Fibroblast of mammary gland (primary cell): Measurements from ENCODE around the gene D2HGDH.

Source experiments
- DNase-seq: peaks from one replicate; pipeline ENCODE4 v3.0.0-alpha.2; 2010; ENCODE audit warnings: low read depth
- H3K4me3 ChIP-seq: 2 replicates; pipeline ENCODE4 v1.5.1; 2011; ENCODE audit warnings: low read depth, mild to moderate bottlenecking, low read length, moderate library complexity; ENCODE audit not compliant: control insufficient read depth
- CTCF ChIP-seq: conservative IDR thresholded peaks from 2 replicates; pipeline ENCODE4 v1.5.1; 2011; ENCODE audit warnings: low read depth, low read length, inconsistent platforms; ENCODE audit not compliant: control insufficient read depth, insufficient read depth

Gene D2HGDH

GRCh38 chr2:241745276-241745675, 10.8 kb downstream of the D2HGDH start:
- no peak for TF ChIP-seq CTCF
- DNase-seq, result no peak
- H3K4me3 ChIP-seq, result no peak overlapping the region

- no peak for TF ChIP-seq CTCF
- no peak for DNase-seq
- H3K4me3 ChIP-seq, result no peak overlapping the region
These were observed 11.7 kb downstream of the D2HGDH start for GRCh38 chr2:241746084-241746483.

DNA sequence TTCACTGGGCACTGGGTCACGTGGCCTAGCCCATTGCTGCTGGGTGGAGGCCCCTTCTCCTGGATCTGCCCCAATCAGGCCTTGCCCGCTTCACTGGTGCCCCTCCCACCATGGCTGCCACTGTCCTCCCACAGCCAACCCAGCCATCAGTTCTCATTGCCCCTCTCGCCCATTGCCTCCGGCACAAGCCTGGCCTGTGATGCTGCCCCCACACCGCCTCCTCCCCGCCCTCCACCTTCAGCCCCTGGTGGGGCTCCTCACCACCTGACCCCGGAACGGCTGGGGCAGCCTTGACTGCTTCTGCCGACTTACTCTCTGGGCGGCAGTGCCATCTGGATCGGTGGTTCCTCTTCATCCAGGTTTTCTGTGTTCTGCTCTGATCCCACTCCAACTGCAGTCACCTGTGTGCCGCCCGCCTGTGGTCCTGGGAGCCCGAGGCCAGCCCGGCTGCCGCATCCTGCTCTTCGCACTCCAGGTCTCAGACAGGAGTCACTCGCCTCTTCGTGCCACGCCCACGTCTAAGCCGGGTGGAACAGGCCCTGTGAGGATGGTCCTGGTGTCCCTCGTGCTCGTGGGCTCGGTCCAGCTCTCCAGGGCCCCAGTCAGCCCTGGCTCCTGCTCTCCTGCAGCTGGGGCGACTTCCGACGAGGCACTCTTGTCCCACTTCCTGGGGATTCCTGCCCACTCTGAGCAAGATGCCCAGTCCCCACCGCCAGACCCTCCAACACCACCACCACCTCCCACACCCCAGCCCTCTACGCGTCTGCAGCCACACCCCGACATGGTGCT, 14.2 kb downstream of the D2HGDH start:
- DNase-seq, result no peak
- TF ChIP-seq CTCF, result no peak
- no peak overlapping the region for H3K4me3 ChIP-seq

DNA sequence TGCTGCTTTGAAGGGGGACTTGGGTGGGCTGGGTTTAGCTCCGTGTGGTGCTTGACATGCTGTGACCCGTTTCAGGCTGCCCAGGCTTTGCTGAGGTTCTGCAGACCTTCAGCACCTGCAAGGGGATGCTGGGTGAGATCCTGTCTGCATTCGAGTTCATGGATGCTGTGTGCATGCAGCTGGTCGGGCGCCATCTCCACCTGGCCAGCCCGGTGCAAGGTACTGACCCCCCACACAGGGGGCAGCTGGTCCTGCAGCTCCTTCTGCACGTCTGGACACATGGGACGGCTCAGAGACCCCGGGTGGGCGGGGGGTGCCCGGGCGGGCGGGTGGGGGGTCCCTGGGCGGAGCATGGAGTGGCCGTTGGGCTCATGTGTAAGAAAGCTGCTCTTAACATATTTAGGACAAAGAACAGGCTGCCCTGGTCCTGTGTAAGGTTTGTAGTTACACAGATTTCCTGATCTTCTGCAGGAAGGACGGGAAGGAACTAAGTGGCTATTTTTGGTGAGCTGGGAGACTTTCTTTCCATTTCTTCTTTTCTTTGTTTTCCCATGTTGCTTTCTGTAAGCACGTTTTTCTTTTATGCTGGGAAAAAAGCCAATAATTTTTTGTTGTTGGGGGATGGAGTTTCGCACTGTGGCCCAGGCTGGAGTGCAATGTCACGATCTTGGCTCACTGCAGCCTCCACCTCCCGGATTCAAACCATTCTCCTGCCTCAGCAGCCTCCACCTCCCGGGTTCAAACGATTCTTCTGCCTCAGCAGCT, 15.8 kb downstream of the D2HGDH start:
- DNase-seq, result no peak
- no peak overlapping the region for H3K4me3 ChIP-seq
- TF ChIP-seq CTCF, result no peak

DNA sequence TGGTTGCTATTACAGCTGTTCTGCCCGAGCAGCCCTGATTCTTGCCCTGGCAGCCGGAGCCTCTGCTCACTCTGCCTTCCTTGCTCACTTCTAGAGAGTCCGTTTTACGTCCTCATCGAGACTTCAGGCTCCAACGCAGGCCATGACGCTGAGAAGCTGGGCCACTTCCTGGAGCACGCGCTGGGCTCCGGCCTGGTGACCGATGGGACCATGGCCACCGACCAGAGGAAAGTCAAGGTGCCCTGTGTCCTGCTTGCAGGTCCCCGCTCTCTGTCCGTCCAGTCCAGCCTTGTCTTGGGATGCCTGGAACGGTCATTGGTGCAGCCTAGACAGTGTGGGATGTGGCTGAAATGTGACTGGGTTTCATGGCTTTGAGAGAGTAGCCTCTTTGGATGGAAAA, 16.7 kb downstream of the D2HGDH start:
- TF ChIP-seq CTCF, result no peak
- DNase-seq, result no peak
- H3K4me3 ChIP-seq, result no peak overlapping the region

DNA sequence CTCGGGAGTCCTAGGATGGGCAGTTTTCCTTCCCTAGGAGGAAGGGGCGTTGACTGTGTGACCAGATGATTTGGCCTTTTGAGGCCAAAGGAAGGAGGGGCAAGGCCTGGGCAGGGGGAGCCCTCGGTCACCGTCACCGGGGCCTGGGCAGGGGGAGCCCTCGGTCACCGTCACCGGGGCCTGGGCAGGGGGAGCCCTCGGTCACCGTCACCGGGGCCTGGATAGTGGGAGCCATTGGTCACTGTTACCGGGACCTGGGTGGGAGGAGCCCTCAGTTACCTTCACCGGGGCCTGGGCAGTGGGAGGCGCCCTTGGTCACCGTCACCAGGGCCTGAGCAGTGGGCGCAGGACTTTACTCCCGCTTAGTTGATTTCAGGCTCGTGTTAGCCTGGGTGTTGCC, 17.3 kb downstream of the D2HGDH start:
- no peak for TF ChIP-seq CTCF
- no peak for DNase-seq
- H3K4me3 ChIP-seq, result no peak overlapping the region

DNA sequence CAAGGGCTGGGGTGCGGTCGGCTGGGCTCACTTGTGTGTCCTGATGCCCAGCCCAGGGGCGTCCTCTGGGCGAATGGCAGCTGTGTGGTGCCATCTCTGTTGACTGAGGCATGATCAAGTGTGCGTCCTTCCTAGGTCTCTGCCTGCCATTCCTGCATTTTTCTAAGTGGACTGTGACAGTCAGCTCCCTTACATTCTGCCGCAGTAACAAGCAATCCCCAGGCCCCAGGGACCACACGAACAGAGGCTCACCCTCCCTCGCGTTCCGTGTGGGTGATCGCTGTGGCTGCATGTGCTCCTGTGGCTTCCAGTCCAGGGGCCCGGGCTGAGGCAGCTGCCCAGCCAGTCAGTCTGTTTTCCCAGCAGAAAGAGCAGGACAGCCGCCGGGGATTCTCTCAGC, 17.8 kb downstream of the D2HGDH start:
- no peak overlapping the region for H3K4me3 ChIP-seq
- DNase-seq, result no peak
- TF ChIP-seq CTCF, result no peak
